Adrenal gland (tissue), 12 donors: Measurements from ENCODE around the gene PIEZO1. TPM values are rescaled to one million over a fixed set of nuclear protein-coding genes. Genes with fewer than 3 reads are reported as not detected.

Experiments used
- DNase-seq, 7 donors: peaks; one replicate each; pipeline ENCODE4 v3.0.0-alpha.2; 2019 to 2020
- H3K27ac ChIP-seq, 5 donors: fragments of 200-600 bp; sonication (generic) in 4 of 5; 1 replicate in 3 of 5; 2 replicates in 2 of 5; pipeline versions ENCODE4 v1.5.1 to v1.8.0; 2016 to 2020; ENCODE audit warnings: mild to moderate bottlenecking in 1 of 5
- H3K27me3 ChIP-seq: fragments of 200-600 bp; 2 replicates; pipeline ENCODE4 v1.8.0; 2021
- H3K36me3 ChIP-seq, 2 donors: fragments of 200-600 bp; replicated peaks in 1 of 2; 1 replicate in 1 of 2; 2 replicates in 1 of 2; pipeline versions ENCODE4 v1.5.1 to v1.8.0; 2018 to 2022
- H3K4me1 ChIP-seq, 2 donors: fragments of 200-600 bp; replicated peaks in 1 of 2; 1 replicate in 1 of 2; 2 replicates in 1 of 2; pipeline versions ENCODE4 v1.5.1 to v1.8.0; 2018 to 2021
- H3K4me3 ChIP-seq, 4 donors: fragments of 200-600 bp; sonication (generic) in 3 of 4; one replicate each; pipeline ENCODE4 v1.5.1; 2016 to 2018
- H3K9me3 ChIP-seq, 3 donors: fragments of 200-600 bp; sonication (generic) in 1 of 3; replicated peaks in 1 of 3; 1 replicate in 2 of 3; 2 replicates in 1 of 3; pipeline versions ENCODE4 v1.5.1 to v1.8.0; 2016 to 2021
- POLR2A ChIP-seq, 2 donors: fragments of 450-650 bp; IDR thresholded peaks; one replicate each; pipeline ENCODE4 v1.6.1; 2017; ENCODE audit warnings: antibody characterized with exemption in 2 of 2, mild to moderate bottlenecking in 2 of 2, moderate library complexity in 1 of 2
- WGBS, 4 donors: extraction: QIAGEN DNeasy Blood & Tissue Kit in 2 of 4; methylation state at CpG; one replicate each; pipeline versions ENCODE4 v1.1.5 to v1.1.7; 2013 to 2017; 5-methylcytosine and 5-hydroxymethylcytosine counted together
- intact Hi-C, 2 donors: fragments of 100-400 bp; cut with DNase I; formaldehyde crosslinking; loops; one replicate each; pipeline versions ENCODE4 v1.14.1 to v1.15.0; 2022 to 2023
- polyA plus RNA-seq, 3 donors: library from polyadenylated mRNA; stranded (reverse); fragments of 200-250 nt in 2 of 3; fragments of 350-450 nt in 1 of 3; fragmentation: Illumina TruSeq in 1 of 3; extraction: RNeasy Lipid Tissue Mini Kit (QIAGEN cat#74804) in 1 of 3; gene quantifications; one replicate each; pipeline ENCODE4 v1.2.3, GENCODE V29; 2013 to 2014
- total RNA-seq, 9 donors: library from RNA; depleted of rRNA in 4 of 9; stranded (reverse); fragments of >200 nt in 4 of 9; fragments of 120-200 nt in 1 of 9; fragmentation: NEBNext Ultra II Directional in 1 of 9; extraction: Animal tissue kit (Norgen Biotek cat#: 25700) in 1 of 9; gene quantifications; one replicate each; pipeline versions ENCODE4 v1.1.0 to v1.2.4, GENCODE V29; 2013 to 2023
- TF ChIP-seq, protein P1 (sequence below), 6 experiments: fragments of 450-650 bp in 4 of 6; fragments of 200-600 bp in 2 of 6; sonication (generic) in 1 of 6; IDR thresholded peaks; 1 replicate in 5 of 6; 2 replicates in 1 of 6; pipeline versions ENCODE4 v1.5.1 to v1.8.0; 2016 to 2021; ENCODE audit warnings: antibody characterized with exemption in 6 of 6, mild to moderate bottlenecking in 2 of 6, moderate library complexity in 1 of 6
- donor health status: healthy with polysubstance abuse.
- donor health status: Bipolar disorder and iron deficiency.
- donor health status: DM: yes; HTN: yes; CAD: no.
- donor health status: DM: no; HTN: no; CAD: no.
- donor health status: DM: no; HTN: no; CAD: no.
- donor health status: DM: yes; HTN: yes; CAD: no.

PIEZO1 gene
- total and polyA plus RNA-seq, 12 donors, result 7.9 to 327 (median 92.4) TPM

DNA sequence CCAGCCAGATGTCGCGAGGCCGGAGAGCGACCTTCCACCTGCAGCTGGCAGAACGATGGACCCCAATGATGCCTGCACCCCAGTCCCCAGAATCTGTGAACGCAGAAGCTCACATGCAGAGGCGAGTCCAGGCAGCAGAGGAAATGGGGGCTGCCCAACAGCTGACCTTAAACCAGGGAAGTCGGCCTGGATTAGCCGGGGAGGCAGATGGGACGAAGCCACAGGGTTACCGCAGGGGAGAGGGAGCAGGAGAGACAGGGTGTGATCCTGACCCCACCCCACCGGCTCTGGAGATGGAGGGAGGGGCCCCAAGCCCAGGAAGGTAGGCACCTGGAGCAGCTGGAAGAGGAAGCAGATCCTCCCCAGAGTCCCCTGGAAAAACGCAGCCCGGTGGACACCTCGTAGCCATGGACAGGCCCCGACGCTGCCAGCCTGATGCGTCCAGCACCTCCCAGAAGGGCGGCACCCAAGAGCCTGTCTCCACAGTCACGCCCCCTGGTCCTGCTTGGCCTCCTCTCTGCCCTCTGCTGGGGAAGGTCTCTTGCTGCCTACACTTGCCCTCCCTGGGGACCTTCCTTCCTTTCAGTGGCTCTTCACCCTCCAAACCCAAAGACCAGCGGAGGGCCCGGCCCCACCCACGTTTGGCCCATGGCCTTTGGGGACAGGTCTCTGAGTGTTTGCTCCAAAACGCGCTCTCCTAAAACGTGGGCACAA, 37.3 kb downstream of the PIEZO1 start:
- Histone ChIP-seq H3K27me3 (no peaks in the 10 kb centered on the region), H3K27ac (no peak overlapping the region), H3K9me3 (no peaks in the 10 kb centered on the region), H3K36me3 (no peaks in the 10 kb centered on the region), H3K4me1 (peaks cover 0 to 12% of the 10 kb centered on the region in 2 donors), H3K4me3 (no peak overlapping the region)
- WGBS, 4 donors, result 87 to 91% (median 89%) methylated on average over 17 to 26 of the region's 26 CpGs
- intact Hi-C loops, result no loop called here
- no peak for TF ChIP-seq POLR2A (IDR thresholded peaks at IDR 0.05)
- TF ChIP-seq, protein P1, sequence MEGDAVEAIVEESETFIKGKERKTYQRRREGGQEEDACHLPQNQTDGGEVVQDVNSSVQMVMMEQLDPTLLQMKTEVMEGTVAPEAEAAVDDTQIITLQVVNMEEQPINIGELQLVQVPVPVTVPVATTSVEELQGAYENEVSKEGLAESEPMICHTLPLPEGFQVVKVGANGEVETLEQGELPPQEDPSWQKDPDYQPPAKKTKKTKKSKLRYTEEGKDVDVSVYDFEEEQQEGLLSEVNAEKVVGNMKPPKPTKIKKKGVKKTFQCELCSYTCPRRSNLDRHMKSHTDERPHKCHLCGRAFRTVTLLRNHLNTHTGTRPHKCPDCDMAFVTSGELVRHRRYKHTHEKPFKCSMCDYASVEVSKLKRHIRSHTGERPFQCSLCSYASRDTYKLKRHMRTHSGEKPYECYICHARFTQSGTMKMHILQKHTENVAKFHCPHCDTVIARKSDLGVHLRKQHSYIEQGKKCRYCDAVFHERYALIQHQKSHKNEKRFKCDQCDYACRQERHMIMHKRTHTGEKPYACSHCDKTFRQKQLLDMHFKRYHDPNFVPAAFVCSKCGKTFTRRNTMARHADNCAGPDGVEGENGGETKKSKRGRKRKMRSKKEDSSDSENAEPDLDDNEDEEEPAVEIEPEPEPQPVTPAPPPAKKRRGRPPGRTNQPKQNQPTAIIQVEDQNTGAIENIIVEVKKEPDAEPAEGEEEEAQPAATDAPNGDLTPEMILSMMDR (IDR thresholded peaks at IDR 0.05), result no peak
- no peak for DNase-seq

DNA sequence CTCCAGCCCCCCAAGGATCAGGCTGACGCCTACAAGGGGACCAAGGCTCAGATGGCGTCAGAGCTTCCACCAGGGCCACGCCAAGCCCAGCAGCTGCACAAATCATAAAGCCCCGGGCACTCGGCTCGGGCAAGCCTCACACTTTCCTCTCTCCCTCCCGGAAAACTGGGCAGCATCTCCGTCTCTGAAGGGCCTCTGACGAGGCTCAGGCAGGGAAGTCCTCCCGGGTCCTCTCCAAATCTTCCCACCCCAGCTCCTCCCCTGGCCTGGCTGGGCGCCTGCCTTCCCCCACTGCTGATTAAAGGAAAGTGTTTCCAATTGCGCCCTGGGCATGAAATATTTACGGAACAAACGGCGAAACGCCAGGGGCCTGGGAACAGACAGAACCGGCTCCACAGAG, 38.5 kb downstream of the PIEZO1 start:
- Histone ChIP-seq H3K27me3 (no peaks in the 10 kb centered on the region), H3K4me3 (no peak overlapping the region), H3K36me3 (no peaks in the 10 kb centered on the region), H3K27ac (peak overlapping the region in 1 of 5 donors; percentile 52), H3K4me1 (peaks cover 0 to 12% of the 10 kb centered on the region in 2 donors), H3K9me3 (no peaks in the 10 kb centered on the region)
- intact Hi-C loops, result no loop called here
- DNase-seq, result peak in 1 of 7 donors; percentile 38
- 60 to 78% (median 70%) methylated on average over 5 to 17 of the region's 17 CpGs for WGBS, 4 donors
- TF ChIP-seq, protein P1 (IDR thresholded peaks at IDR 0.05), result no peak
- no peak for TF ChIP-seq POLR2A (IDR thresholded peaks at IDR 0.05)

DNA sequence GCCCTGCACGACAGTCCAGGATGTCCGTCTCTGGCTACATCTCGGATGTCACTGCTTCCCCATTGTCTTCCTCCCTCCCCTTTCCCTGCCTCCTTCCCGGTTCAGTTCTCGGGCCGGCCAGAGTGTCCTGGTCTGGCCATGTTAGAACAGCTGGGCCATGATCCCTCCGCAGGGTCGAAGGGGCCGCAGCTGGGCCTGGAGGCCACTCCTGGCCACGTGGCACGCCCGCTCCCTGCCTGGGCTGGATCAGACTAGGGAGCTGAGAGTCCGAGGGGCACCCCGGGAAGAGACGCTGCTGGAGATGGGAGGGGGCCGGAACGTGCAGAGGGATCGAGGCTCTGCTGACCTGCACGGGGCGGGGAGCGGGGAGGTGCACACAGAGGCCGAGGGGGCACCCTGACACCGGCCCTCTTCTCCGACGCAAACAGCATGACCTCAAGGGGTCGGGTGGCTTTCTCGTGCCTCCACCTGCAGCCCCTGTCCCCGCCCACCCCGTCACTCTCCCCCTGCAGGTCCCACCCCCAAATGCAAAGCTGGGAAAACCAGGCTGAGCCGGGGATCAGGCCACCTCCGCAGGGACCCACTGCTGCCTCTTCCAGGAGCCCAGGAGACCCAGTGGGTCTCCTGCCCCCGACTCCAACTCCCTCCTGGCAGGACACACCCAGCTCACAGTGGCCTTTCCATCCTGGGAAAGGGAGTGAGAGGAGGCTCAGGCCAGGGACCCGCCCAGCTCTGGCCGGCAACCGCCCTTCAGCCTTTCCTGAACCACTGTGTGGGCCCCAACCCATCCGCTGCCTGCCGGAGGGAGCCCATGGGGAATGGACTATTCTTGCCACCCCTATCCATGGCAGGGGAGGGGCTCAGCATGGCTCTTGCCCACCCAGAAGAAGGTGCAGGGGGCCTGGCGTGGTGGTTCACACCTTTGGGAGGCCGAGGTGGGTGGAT, 40.2 kb downstream of the PIEZO1 start:
- peak in 1 of 7 donors; percentile 19 for DNase-seq
- Histone ChIP-seq H3K4me1 (peaks cover 0 to 12% of the 10 kb centered on the region in 2 donors), H3K9me3 (no peaks in the 10 kb centered on the region), H3K27ac (peak overlapping the region in 1 of 5 donors; percentile 43), H3K4me3 (no peak overlapping the region), H3K27me3 (no peaks in the 10 kb centered on the region), H3K36me3 (peaks cover 0 to 14% of the 10 kb centered on the region in 2 donors)
- WGBS, 4 donors, result 59 to 75% (median 74%) methylated on average over 20 to 39 of the region's 39 CpGs
- intact Hi-C loops, result loop anchor here in 1 of 2 donors (2.0 to 5.0 kb wide), 2 partner anchors 40 to 422 kb away; partner anchors contain the start of gene PIEZO1
- no peak for TF ChIP-seq POLR2A (IDR thresholded peaks at IDR 0.05)

DNA sequence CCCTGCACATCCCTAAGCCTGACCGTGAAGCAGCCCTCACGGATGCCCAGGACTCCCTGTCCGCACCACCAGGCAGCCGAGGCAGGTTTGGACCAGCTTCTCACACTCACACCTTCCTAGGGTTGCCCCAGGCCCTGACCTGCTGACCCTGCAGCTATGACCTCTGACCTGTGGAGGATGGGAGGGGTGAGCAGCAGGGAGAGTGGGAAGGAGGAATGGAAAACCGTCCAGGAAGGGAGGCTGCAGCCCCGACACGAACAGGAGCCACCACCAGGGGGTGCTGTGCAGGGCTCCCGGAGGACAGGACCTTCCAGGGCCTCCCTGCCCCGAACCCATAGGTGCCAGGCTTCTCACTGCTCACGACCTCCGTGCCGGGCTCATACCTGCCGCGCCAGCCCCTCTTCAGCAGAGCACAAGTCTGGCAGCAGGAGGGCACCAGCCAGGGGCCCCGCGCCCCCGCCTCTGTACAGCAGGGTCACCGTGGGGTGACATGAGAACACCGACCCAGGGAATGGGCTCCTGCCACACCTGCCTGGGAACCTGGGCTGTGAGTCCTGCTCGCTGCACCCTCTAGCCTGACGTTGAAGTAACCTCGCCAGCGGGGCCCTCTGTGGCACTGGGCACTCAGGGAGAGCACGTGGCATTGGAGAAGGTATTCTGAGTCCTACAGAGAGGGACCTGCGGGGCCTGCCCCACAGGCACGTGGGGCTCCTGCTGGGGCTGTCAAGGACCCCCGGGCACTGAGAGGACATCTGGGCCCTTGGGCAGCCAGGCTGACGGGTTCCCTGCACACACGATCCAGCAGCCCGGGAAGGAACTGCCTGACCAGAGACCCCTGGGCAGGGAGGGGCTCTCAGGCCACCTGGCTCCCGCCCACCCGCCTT, 41.1 kb downstream of the PIEZO1 start:
- TF ChIP-seq, protein P1 (IDR thresholded peaks at IDR 0.05), result peak; percentile 79 to 92 (median 87)
- no peak for TF ChIP-seq POLR2A (IDR thresholded peaks at IDR 0.05)
- Histone ChIP-seq H3K27ac (peak overlapping the region in 1 of 5 donors; percentile 43), H3K9me3 (no peaks in the 10 kb centered on the region), H3K36me3 (peaks cover 0 to 15% of the 10 kb centered on the region in 2 donors), H3K27me3 (no peaks in the 10 kb centered on the region), H3K4me1 (peaks cover 0 to 12% of the 10 kb centered on the region in 2 donors), H3K4me3 (no peak overlapping the region)
- WGBS, 4 donors, result 52 to 67% (median 58%) methylated on average over 6 to 32 of the region's 32 CpGs
- intact Hi-C loops, result loop anchor here in 1 of 2 donors (2.0 to 5.0 kb wide), 2 partner anchors 41 to 423 kb away; partner anchors contain the start of gene PIEZO1
- DNase-seq, result peak; percentile 71 to 88 (median 83)
